ENCODE results near the gene ZNF212. TPM values are rescaled to one million over a fixed set of nuclear protein-coding genes. Genes with fewer than 3 reads are reported as not detected.

The ZNF212 gene
- total and polyA plus RNA-seq, 9 of the 15 experiments (the other 6 are each of a cell fraction or from before 2014, with no cell fraction given), result 1.8 to 21.4 (median 7.2) TPM

- TF ChIP-seq CREB3L1 (IDR thresholded peaks at IDR 0.05; ENCODE audit: borderline replicate concordance, low read depth), result no peak
- peak; percentile 60 for TF ChIP-seq LCOR (CRISPR knock-in tag; IDR thresholded peaks at IDR 0.05)
- no peak for TF ChIP-seq ELF4 (CRISPR knock-in tag; IDR thresholded peaks at IDR 0.05)
- no peak for TF ChIP-seq CEBPG (CRISPR knock-in tag; IDR thresholded peaks at IDR 0.05)
- TF ChIP-seq CEBPG (tag; conservative IDR thresholded peaks at IDR 0.05 in 1 of 2, IDR thresholded peaks at IDR 0.05 in 1 of 2), result no peak
- no peak for TF ChIP-seq VEZF1 (CRISPR knock-in tag; IDR thresholded peaks at IDR 0.05)
- no peak for TF ChIP-seq ZBTB5 (IDR thresholded peaks at IDR 0.05)
- TF ChIP-seq TFAP4 (CRISPR knock-in tag; IDR thresholded peaks at IDR 0.05; ENCODE audit: borderline replicate concordance), result peak; percentile 19; the same call in 1 of the 2 replicates
- no peak for TF ChIP-seq L3MBTL2 (IDR thresholded peaks at IDR 0.05)
- 0 out of 2 replicates have a peak, but pooled peaks have one; percentile 57 for TF ChIP-seq KLF10 (CRISPR knock-in tag; IDR thresholded peaks at IDR 0.05)
- TF ChIP-seq ZNF830 (CRISPR knock-in tag; IDR thresholded peaks at IDR 0.05), result peak; percentile 74; the same call in 1 of the 2 replicates
- TF ChIP-seq ZNF282 (CRISPR knock-in tag; IDR thresholded peaks at IDR 0.05), result no peak
- TF ChIP-seq POLR2B (IDR thresholded peaks at IDR 0.05; ENCODE audit: low read depth, partially characterized antibody), result peak; percentile 72
- no peak for TF ChIP-seq RFX7 (CRISPR knock-in tag; IDR thresholded peaks at IDR 0.05)
- TF ChIP-seq ZBTB2 (IDR thresholded peaks at IDR 0.05), result no peak
- no peak for TF ChIP-seq USF2 (CRISPR knock-in tag; IDR thresholded peaks at IDR 0.05)
- TF ChIP-seq STAT6 (CRISPR knock-in tag; IDR thresholded peaks at IDR 0.05), result no peak
- no peak for TF ChIP-seq ZBTB7A (IDR thresholded peaks at IDR 0.05; ENCODE audit: borderline replicate concordance, control insufficient read depth, low read depth, low read length)
These were observed 9.9 kb upstream of the ZNF212 start (continued) for GRCh38 chr7:149229526-149229925.

Data from K562 (cell line).